Suppressor macrophage treated with lipopolysaccharide for 1 hour (primary cell): ENCODE measurements around the gene CLDN6.

Experiments
- DNase-seq, 3 donors: peaks; one replicate each; pipeline ENCODE4 v3.0.0-alpha.2; 2020 to 2022

The CLDN6 gene

GRCh38 chr16:3012246-3012645, 5.7 kb downstream of the CLDN6 start:
- no peak for DNase-seq

DNA sequence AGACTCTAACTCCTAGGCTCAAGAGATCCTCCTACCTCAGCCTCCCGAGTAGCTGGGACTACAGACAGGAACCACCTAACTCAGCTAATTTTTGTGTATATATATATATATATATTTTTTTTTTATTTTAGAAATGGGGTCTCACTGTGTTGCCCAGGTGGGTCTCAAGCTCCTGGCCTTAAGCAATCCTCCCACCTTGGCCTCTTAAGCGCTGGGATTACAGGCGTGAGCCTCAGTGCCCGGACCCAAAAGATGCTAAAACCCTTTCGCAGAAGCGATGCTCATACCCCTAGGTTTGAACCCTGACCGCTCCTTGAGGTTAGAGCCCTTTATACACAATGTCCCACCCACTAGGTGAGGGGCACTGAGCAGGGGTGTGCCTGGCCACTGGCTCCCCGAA, 7.5 kb downstream of the CLDN6 start:
- DNase-seq, result no peak

DNA sequence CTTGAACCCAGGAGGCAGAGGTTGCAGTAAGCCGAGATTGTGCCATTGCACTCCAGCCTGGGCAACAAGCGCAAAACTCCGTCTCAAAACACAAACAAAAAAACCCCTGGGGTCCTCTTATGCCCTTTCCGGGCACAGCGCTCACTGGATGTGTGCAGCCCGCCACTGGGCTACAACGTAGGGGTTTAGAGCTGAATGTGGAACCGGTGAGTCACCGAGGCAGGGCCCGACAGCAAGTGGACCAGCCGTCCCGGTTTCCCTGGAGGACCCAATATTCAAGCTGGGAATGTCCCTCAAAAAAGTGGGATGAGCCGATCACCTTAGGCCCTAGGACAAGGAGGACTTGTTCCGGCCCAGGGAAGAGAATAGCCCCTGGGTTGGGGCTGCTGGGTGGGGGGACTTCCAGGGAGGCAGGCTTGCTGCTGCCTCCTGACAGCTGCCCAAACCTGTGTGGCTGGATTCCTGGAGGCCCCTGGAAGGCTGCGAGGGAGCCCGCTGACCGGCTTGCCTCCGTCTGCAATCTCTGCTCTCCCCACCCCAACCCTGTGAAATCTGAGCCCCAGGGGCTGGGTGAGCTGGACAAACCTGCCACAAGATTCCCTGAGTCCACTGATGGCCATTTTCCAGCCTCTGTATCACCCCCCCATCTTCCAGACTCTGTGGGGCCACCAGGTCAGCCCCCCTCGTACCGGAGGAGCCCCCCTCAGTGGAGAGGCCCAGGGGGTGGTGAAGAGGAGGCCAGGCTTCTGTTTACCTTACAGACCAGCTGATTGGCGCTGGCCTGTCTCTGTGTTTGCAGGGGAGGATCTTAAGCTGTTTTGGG, 8.2 kb downstream of the CLDN6 start:
- no peak for DNase-seq

DNA sequence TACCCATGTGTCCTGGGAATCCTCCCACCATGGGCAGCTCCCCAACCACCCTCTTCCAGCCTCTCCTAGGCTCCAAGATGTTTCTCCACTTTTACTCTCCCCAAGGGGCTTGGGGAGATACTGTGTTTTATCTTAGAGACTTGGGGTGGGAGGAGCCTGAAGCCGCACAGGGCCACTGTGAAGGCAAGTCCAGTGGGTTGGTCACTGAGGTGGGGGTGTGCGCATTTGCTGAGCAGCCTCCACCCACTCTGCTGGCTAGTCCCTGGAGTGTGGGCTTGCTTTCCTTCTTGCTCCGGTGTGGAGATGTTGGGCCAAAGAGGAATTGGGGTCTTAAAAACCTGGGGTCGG, 9.3 kb downstream of the CLDN6 start:
- DNase-seq, result no peak

GRCh38 chr16:3007957-3008689, 9.9 kb downstream of the CLDN6 start:
- DNase-seq, result peak; percentile 69 to 81 (median 70)

- peak in 2 of 3 donors; percentile 26 to 40 for DNase-seq
These were observed 10.7 kb downstream of the CLDN6 start for GRCh38 chr16:3007059-3007956.

- peak in 2 of 3 donors; percentile 41 to 54 for DNase-seq
These were observed 13.2 kb downstream of the CLDN6 start for GRCh38 chr16:3004781-3005284.

GRCh38 chr16:3004319-3004718, 13.7 kb downstream of the CLDN6 start:
- DNase-seq, result peak in 2 of 3 donors; percentile 39 to 73

GRCh38 chr16:3003582-3004270, 14.3 kb downstream of the CLDN6 start:
- peak; percentile 98 to 99 (median 98) for DNase-seq

GRCh38 chr16:3001316-3001715, 16.7 kb downstream of the CLDN6 start:
- DNase-seq, result no peak

- DNase-seq, result no peak
These were observed 17.4 kb downstream of the CLDN6 start for GRCh38 chr16:3000540-3000939.

DNA sequence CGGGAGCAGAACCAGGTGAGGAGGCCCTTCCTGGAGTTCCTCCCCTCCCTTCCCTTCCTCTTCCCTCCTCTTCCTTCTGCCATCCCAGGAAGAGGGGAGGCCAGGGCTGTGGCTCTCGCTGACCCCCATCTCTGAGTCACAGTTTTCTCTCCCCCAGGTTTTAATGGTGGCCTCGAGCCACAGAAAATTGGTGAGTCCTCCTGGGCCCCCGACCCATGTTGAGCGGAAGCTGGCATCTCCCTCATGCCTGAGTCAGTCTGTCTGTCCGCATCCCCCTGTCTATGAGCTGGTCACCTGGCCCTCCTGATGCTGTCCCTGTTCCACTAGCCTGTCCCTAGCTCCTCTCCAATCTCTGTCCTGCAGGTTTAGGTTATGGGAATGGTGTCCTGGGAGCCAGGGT, 18.1 kb downstream of the CLDN6 start:
- DNase-seq, result no peak

DNA sequence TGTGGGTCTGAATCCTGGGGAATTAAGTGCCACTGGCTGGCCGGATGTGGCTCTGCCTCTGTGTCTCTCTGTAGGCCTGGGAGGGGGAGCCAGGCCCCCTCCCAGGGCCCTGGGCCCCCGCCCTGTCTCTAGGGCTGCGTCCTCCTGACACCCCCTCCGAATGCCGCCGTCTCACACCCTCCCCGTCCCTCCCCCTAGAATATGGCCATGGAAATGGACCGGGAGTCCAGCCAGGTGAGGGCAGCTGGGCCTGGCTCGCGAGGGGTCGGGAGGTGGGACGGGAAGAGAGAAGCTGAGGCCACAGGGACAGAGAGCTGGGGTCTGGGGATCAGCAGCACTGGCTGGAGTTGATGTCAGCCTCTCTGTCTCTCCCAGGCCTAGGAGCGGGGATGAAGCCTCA, 21.7 kb downstream of the CLDN6 start:
- no peak for DNase-seq

GRCh38 chr16:2992383-2993081, 25.5 kb downstream of the CLDN6 start:
- DNase-seq, result no peak

GRCh38 chr16:2991566-2992261, 26.3 kb downstream of the CLDN6 start:
- no peak for DNase-seq

DNA sequence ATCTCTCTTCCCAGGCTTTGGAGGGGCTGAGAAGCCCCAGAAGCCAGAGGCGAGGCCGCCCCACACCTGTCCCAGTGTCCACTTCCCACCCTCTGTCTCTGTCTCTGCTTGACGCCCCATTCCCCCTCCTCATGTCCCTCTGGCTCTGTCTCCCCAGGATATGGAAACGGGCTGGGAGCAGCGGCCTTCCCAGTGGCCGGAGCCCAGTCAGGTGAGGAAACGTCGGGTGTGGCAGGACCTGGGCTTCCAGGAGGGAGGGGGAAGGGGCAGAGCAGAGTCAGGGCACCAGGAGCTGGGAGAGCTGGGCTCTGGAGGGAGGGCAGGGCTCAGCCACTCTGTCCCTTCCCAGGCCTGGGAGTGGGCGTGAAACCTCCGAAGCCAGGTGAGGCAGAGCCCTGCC, 27.1 kb downstream of the CLDN6 start:
- DNase-seq, result no peak

DNA sequence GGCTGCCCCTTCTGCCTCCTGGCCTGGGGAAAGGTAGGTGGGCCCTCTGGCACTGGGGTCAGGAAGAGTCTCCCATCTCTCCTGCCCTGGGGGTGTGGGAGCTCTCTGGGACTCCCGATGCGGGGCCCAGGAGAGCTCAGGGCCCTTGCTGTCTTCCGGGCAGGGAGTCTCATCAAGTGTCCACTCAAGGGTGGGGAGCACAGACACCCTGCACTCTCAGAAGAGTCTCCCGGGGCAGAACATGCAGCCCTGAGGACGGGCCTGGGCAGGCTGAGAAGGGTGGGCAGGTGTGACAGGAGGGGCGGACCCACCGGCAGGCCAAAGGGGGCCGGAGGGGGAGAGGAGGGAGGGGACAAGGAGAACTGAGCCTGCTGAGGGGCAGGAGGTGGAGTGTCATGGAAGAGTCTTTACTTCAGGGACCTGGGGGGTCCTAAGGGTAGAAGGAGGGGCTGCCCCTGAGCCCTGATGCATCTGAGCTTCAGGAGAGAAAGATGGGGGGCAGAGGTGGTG, 29.3 kb downstream of the CLDN6 start:
- no peak for DNase-seq

DNA sequence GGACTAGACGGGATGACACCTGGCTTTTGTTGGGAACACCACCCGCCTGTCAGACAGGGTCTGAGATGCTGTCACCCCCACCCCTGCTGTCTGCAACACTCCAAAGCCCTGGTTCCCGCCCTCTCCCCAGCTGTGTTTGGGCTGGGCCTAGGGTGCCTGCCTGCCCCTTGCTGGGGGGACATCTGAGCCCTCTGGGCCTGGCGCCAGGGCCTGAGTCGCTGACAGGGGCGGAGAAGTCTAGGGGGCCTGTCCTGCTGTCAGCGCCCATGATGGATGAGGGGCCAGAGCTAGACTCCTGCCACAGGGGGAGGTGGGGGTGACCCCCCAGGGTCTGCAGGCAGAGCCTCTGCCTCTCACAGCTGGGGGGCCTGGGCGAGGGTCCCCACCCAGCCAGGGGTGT, 30.1 kb downstream of the CLDN6 start:
- no peak for DNase-seq

DNA sequence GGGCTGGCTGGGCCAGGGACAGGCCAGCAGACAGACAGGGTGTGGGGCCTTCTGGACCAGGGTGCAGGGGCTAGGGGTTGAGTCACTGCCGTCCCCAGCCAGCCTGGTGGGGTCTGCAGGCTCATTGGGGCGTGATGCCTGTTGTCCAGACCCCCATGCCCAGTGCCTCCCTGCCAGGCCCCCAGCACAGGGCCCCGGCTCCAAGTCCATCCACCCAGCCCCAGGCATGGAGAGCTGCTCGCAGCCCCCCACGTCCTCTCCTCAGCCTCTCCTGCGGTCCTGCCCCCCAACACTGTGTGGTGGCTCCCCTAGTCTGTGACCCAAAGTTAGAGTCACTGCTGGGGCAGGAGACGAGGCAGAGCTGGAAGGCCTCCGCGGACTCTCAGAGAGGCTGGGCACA, 30.7 kb downstream of the CLDN6 start:
- DNase-seq, result no peak

DNA sequence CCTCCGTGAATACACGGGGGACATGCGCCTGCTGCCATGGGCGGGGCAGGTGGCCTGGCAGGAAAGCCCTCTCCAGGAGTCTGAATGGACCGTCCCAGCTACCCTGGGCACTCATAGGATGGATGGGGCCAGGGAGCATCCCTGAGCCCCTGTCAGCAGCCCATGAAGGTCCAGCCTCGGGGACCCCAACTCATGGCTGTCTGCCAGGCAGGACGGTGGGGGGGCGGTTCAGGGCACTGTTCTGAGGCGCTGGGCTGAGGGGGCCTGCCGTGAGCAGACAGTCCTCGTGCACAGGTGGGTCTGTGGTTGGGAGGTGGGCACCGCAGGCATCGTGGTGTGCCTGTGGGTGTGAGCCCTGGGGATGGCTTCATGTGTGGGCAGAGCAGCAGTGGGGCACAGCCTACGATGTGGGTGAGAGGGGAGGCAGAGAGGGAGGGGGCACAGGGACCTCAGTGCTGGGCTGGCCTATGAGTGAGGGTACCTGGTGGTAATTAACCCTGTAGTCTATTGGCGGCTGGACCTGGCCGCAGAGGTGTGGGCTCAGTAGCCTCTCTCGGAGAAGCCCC, 31.3 kb downstream of the CLDN6 start:
- DNase-seq, result no peak
